B cell (primary cell): Measurements from ENCODE around the gene KRT33A.

Source experiments
- EZH2 ChIP-seq: IDR thresholded peaks from 2 replicates; pipeline ENCODE4 v1.6.1; 2012; ENCODE audit warnings: borderline replicate concordance, low read depth, mild to moderate bottlenecking, moderate library complexity, low read length; ENCODE audit not compliant: insufficient read depth, poor library complexity, severe bottlenecking
- TF ChIP-seq, protein P1 (sequence below): fragments of 200-600 bp; IDR thresholded peaks from one replicate; pipeline ENCODE4 v1.8.0; 2022; ENCODE audit warnings: antibody characterized with exemption, mild to moderate bottlenecking

DNA sequence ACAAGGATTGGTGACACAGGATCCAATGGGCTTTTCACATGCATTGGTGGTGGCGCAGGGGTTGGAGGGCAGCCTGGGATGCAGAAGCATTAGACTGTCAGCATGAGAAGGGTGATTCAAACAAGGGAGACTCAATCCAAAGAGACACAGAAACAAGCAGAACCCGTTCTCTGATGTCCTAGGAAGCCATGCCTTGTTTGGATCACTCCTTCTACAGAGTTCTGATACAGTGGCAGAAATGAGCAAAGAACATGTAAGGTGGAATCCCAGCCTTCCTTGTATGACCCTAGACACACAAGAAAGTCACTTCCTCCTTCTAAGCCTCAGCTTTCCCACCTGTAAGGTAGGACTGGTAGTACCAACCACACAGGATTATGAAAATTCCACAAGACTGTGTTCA is 13.3 kb upstream of the KRT33A start:
- TF ChIP-seq, protein P1, sequence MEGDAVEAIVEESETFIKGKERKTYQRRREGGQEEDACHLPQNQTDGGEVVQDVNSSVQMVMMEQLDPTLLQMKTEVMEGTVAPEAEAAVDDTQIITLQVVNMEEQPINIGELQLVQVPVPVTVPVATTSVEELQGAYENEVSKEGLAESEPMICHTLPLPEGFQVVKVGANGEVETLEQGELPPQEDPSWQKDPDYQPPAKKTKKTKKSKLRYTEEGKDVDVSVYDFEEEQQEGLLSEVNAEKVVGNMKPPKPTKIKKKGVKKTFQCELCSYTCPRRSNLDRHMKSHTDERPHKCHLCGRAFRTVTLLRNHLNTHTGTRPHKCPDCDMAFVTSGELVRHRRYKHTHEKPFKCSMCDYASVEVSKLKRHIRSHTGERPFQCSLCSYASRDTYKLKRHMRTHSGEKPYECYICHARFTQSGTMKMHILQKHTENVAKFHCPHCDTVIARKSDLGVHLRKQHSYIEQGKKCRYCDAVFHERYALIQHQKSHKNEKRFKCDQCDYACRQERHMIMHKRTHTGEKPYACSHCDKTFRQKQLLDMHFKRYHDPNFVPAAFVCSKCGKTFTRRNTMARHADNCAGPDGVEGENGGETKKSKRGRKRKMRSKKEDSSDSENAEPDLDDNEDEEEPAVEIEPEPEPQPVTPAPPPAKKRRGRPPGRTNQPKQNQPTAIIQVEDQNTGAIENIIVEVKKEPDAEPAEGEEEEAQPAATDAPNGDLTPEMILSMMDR = no peak
- TF ChIP-seq EZH2 = no peak
